Fibroblast of lung (primary cell): Measurements from ENCODE around the gene LMAN1L. TPM values are rescaled to one million over a fixed set of nuclear protein-coding genes. Genes with fewer than 3 reads are reported as not detected.

Source experiments
- DNase-seq, 2 donors: peaks; one replicate each; pipeline versions ENCODE4 v3.0.0 to v3.0.0-alpha.2; 2010; ENCODE audit warnings: low read depth in 2 of 2
- H2AFZ ChIP-seq: 2 replicates; pipeline ENCODE4 v1.5.1; 2012; ENCODE audit warnings: low read length, control low read depth, inconsistent platforms
- H3K27ac ChIP-seq: 2 replicates; pipeline ENCODE4 v1.5.1; 2011; ENCODE audit warnings: low read length, control low read depth; ENCODE audit not compliant: insufficient read depth
- H3K27me3 ChIP-seq: 2 replicates; pipeline ENCODE4 v1.5.1; 2011; ENCODE audit warnings: mild to moderate bottlenecking, low read length; ENCODE audit not compliant: control insufficient read depth, insufficient read depth
- H3K36me3 ChIP-seq: 2 replicates; pipeline ENCODE4 v1.5.1; 2011; ENCODE audit warnings: low read length; ENCODE audit not compliant: control insufficient read depth, insufficient read depth
- H3K4me1 ChIP-seq: 2 replicates; pipeline ENCODE4 v1.5.1; 2011; ENCODE audit warnings: low read length; ENCODE audit not compliant: control insufficient read depth, insufficient read depth; ENCODE audit errors: extremely low read depth
- H3K4me2 ChIP-seq: 2 replicates; pipeline ENCODE4 v1.5.1; 2011; ENCODE audit warnings: low read length, control low read depth; ENCODE audit not compliant: insufficient read depth; ENCODE audit errors: extremely low read depth
- H3K4me3 ChIP-seq, 4 experiments: fragments of 200-600 bp in 1 of 4; sonication (generic) in 1 of 4; replicated peaks in 1 of 4; 2 replicates each; pipeline ENCODE4 v1.5.1; 2011 to 2016; ENCODE audit warnings: low read length in 4 of 4, low read depth in 3 of 4, mild to moderate bottlenecking in 3 of 4, control low read depth in 2 of 4, inconsistent platforms in 1 of 4, mixed read lengths in 1 of 4; ENCODE audit not compliant: insufficient read depth in 1 of 4; ENCODE audit errors: control extremely low read depth in 1 of 4
- H3K79me2 ChIP-seq: 2 replicates; pipeline ENCODE4 v1.5.1; 2012; ENCODE audit warnings: mild to moderate bottlenecking, low read length, inconsistent platforms; ENCODE audit not compliant: control insufficient read depth, insufficient read depth
- H3K9ac ChIP-seq: 2 replicates; pipeline ENCODE4 v1.5.1; 2011; ENCODE audit warnings: mild to moderate bottlenecking, low read length, control low read depth; ENCODE audit not compliant: insufficient read depth
- H3K9me3 ChIP-seq: 2 replicates; pipeline ENCODE4 v1.5.1; 2012; ENCODE audit warnings: low read depth, low read length; ENCODE audit not compliant: control insufficient read depth, insufficient read depth
- H4K20me1 ChIP-seq: 2 replicates; pipeline ENCODE4 v1.5.1; 2011; ENCODE audit warnings: low read length; ENCODE audit not compliant: control insufficient read depth, insufficient read depth; ENCODE audit errors: extremely low read depth
- EZH2 ChIP-seq: IDR thresholded peaks from 2 replicates; pipeline ENCODE4 v1.5.1; 2012; ENCODE audit warnings: low read length, control low read depth, mild to moderate bottlenecking; ENCODE audit errors: missing control alignments
- polyA minus RNA-seq: library from RNA; depleted of rRNA, polyadenylated mRNA; stranded (reverse); fragments of >200 nt; gene quantifications from 2 replicates; pipeline ENCODE4 v1.2.3, GENCODE V29; 2011; ENCODE audit warnings: low replicate concordance
- polyA plus RNA-seq, 2 donors: library from polyadenylated mRNA; depleted of rRNA in 1 of 2; stranded (reverse) in 1 of 2; unstranded in 1 of 2; fragments of >200 nt; gene quantifications; 2 replicates each; pipeline ENCODE4 v1.2.1, GENCODE V29; 2011 to 2012; ENCODE audit warnings: missing spikeins in 1 of 2
- total RNA-seq: library from RNA; depleted of rRNA; stranded (reverse); fragments of >200 nt; gene quantifications from 2 replicates; pipeline ENCODE4 v1.2.1, GENCODE V29; 2014
- TF ChIP-seq, protein P1 (sequence below), 2 donors: IDR thresholded peaks in 1 of 2; conservative IDR thresholded peaks in 1 of 2; 1 replicate in 1 of 2; 2 replicates in 1 of 2; pipeline ENCODE4 v1.5.1; 2011 to 2012; ENCODE audit warnings: low read length in 2 of 2, control low read depth in 1 of 2, inconsistent platforms in 1 of 2, low read depth in 1 of 2, mild to moderate bottlenecking in 1 of 2

The LMAN1L gene
- total RNA-seq (not detected in 2 replicates), polyA plus RNA-seq (not detected in 2 replicates), polyA minus RNA-seq (not detected in 2 replicates)
- not detected in 2 replicates for polyA plus RNA-seq (2012)

DNA sequence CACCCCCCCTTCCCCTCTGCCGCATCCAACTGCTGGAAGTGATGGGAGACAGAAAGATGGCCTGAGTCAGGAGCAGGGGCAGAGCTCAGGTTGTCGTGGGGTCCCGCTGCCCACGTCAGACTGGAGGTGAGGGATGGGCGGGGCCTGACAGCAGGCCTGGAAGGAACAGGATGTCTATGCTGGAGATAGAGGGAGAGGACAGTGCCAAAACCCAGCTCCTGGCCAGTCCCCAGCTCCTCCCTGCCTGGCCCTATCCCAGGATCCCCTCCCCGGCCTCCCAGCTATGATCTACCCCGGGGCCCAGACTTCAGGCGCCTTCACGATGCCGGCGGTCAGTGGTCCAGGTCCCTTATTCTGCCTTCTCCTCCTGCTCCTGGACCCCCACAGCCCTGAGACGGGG, at the start of gene LMAN1L:
Gene LMAN1L, plus strand, starts transcription at position 303 of the 400 bp plus-strand sequence. Its CDS starts 20 bp downstream, at position 323.
- no peak for TF ChIP-seq EZH2
- TF ChIP-seq, protein P1, sequence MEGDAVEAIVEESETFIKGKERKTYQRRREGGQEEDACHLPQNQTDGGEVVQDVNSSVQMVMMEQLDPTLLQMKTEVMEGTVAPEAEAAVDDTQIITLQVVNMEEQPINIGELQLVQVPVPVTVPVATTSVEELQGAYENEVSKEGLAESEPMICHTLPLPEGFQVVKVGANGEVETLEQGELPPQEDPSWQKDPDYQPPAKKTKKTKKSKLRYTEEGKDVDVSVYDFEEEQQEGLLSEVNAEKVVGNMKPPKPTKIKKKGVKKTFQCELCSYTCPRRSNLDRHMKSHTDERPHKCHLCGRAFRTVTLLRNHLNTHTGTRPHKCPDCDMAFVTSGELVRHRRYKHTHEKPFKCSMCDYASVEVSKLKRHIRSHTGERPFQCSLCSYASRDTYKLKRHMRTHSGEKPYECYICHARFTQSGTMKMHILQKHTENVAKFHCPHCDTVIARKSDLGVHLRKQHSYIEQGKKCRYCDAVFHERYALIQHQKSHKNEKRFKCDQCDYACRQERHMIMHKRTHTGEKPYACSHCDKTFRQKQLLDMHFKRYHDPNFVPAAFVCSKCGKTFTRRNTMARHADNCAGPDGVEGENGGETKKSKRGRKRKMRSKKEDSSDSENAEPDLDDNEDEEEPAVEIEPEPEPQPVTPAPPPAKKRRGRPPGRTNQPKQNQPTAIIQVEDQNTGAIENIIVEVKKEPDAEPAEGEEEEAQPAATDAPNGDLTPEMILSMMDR (conservative IDR thresholded peaks at IDR 0.05 in 1 of 2, IDR thresholded peaks at IDR 0.05 in 1 of 2; ENCODE audit: low read depth in 1 of 2, low read length in 2 of 2) = no peak
- Histone ChIP-seq H3K36me3 (no peaks in the 10 kb centered on the region), H3K79me2 (no peaks in the 10 kb centered on the region), H3K9me3 (no peaks in the 10 kb centered on the region), H3K27ac (no peak within 1 kb of the TSS), H3K4me3 (no peak within 1 kb of the TSS), H3K27me3 (no peaks in the 10 kb centered on the region), H2AFZ (no peak within 1 kb of the TSS), H3K4me1 (peaks cover 2% of the 10 kb centered on the region), H3K4me2 (no peak within 1 kb of the TSS), H3K9ac (no peak within 1 kb of the TSS), H4K20me1 (no peaks in the 10 kb centered on the region)
- DNase-seq = no peak

DNA sequence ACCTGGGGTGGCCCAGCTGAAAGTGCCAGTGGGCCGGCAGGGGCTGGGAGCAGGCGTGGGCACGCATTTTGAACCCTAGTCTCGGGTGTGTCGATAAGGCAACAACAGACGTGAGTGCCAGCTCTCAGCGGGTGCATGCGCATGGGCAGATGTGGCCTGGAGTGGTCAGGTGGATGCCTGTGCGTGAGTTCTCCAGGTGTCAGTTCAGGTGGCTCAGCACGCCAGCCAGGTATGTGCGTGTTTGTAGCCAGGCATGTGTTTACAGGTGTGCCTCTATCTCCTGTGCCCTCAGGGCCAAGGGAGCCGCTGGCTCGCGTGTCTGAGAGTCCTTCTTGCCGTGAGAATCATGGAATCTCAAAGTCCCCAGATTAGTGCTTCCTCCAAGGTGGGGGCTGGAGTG, 49.2 kb upstream of the LMAN1L start:
- no peak overlapping the region for H3K27ac ChIP-seq
- H3K9me3 ChIP-seq = no peaks in the 10 kb centered on the region
- H3K27me3 ChIP-seq = peaks cover 8% of the 10 kb centered on the region
- H3K4me3 ChIP-seq = no peak overlapping the region
- H4K20me1 ChIP-seq = no peaks in the 10 kb centered on the region
- no peak overlapping the region for H2AFZ ChIP-seq
- no peaks in the 10 kb centered on the region for H3K79me2 ChIP-seq
- no peak for DNase-seq
- no peak for TF ChIP-seq EZH2
- TF ChIP-seq, protein P1 (conservative IDR thresholded peaks at IDR 0.05 in 1 of 2, IDR thresholded peaks at IDR 0.05 in 1 of 2; ENCODE audit: low read depth in 1 of 2, low read length in 2 of 2) = no peak
- H3K4me2 ChIP-seq = no peak overlapping the region
- no peak overlapping the region for H3K9ac ChIP-seq
- H3K36me3 ChIP-seq = no peaks in the 10 kb centered on the region
- no peaks in the 10 kb centered on the region for H3K4me1 ChIP-seq

DNA sequence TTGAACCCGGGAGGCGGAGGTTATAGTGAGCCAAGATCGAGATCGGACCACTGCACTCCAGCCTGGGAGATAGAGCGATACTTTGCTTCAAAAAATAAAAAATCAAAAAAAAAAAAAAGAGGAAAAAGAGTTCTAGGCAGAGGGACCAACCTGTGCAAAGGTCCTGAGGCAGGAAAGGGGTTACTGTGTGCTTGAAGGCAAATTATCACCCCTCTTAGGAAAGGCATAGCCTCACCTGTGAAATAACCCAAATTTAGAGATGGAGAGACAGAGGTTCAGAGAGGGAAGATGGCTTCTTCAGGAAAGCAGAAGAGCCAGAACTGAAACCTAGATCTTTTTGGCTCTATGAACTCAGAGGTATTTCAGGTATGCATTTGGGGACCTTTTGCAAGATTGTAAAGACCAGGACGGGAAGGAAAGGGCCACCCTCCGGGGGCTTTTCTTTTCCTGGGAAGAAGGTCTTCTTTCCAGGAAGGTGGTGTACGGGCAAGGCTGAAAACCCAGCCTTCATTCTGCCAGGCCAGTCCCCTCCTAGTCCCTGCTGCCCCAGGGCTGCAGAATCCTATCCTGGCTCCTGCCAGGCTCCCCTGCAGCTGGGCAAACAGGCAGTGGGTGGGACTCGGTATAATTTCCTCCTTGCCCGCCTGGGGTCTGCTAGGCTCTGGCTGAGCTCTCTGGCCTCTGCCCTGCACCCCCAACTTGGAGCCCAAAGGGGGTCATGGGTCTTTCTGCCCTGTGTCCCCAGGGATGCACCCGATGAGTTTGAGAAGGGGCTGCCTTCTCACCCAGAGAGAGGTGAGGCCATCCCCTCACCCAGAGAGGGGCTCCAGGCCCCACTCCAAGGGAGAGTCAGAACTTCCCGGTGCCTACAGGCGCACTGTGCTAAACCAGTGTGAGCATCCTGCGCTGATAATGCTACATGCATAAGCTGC, 45.2 kb upstream of the LMAN1L start:
- Histone ChIP-seq H3K27me3 (peaks cover 2% of the 10 kb centered on the region), H2AFZ (no peak overlapping the region), H3K27ac (no peak overlapping the region), H3K79me2 (no peaks in the 10 kb centered on the region), H3K4me3 (no peak overlapping the region), H3K9me3 (no peaks in the 10 kb centered on the region), H4K20me1 (no peaks in the 10 kb centered on the region), H3K4me1 (no peaks in the 10 kb centered on the region), H3K36me3 (no peaks in the 10 kb centered on the region), H3K4me2 (no peak overlapping the region), H3K9ac (no peak overlapping the region)
- DNase-seq = no peak
- TF ChIP-seq, protein P1 (conservative IDR thresholded peaks at IDR 0.05 in 1 of 2, IDR thresholded peaks at IDR 0.05 in 1 of 2; ENCODE audit: low read depth in 1 of 2, low read length in 2 of 2) = no peak
- TF ChIP-seq EZH2 = no peak
